ENCODE results near the gene ZCCHC14. TPM values are rescaled to one million over a fixed set of nuclear protein-coding genes. Genes with fewer than 3 reads are reported as not detected.

The ZCCHC14 gene
- total and polyA plus RNA-seq, 2 of the 13 experiments (the other 11 are each of a cell fraction or from before 2014, with no cell fraction given) = 12.4 to 12.5 TPM

GRCh38 chr16:87461466-87461991 lies 31.3 kb downstream of the ZCCHC14 start (continued):
- TF ChIP-seq ZNF292 (CRISPR knock-in tag; IDR thresholded peaks at IDR 0.05; ENCODE audit: borderline replicate concordance, low read depth) (peak; percentile 89; the same call in 1 of the 2 replicates), ZSCAN21 (CRISPR knock-in tag; IDR thresholded peaks at IDR 0.05; ENCODE audit: borderline replicate concordance) (peak; percentile 59; the same call in 1 of the 2 replicates), ZSCAN29 (CRISPR knock-in tag; conservative IDR thresholded peaks at IDR 0.05) (0 out of 2 replicates have a peak, but pooled peaks have one; percentile 31), RCOR2 (CRISPR knock-in tag; IDR thresholded peaks at IDR 0.05) (peak; percentile 79), SALL1 (CRISPR knock-in tag; IDR thresholded peaks at IDR 0.05) (peak; percentile 81), RXRB (CRISPR knock-in tag; IDR thresholded peaks at IDR 0.05; ENCODE audit: borderline replicate concordance) (peak; percentile 66; the same call in 1 of the 2 replicates), RAD21 (CRISPR knock-in tag; IDR thresholded peaks at IDR 0.05) (peak; percentile 92), THRA (CRISPR knock-in tag; IDR thresholded peaks at IDR 0.05; ENCODE audit: borderline replicate concordance) (peak; percentile 78), ETV5 (CRISPR knock-in tag; IDR thresholded peaks at IDR 0.05; ENCODE audit: borderline replicate concordance) (peak; percentile 81; the same call in 1 of the 2 replicates), UBTF (CRISPR knock-in tag; IDR thresholded peaks at IDR 0.05) (peak; percentile 59; the same call in 1 of the 2 replicates), THAP11 (CRISPR knock-in tag; IDR thresholded peaks at IDR 0.05) (peak; percentile 70), MXI1 (IDR thresholded peaks at IDR 0.05; ENCODE audit: borderline replicate concordance, low read depth, low read length) (peak; percentile 88; the same call in 2 of the 3 replicates), NCOA2 (CRISPR knock-in tag; IDR thresholded peaks at IDR 0.05) (peak; percentile 16; the same call in 1 of the 2 replicates), ZNF362 (CRISPR knock-in tag; IDR thresholded peaks at IDR 0.05; ENCODE audit: borderline replicate concordance) (no peak), BORCS8-MEF2B (CRISPR knock-in tag; IDR thresholded peaks at IDR 0.05) (peak; percentile 52; the same call in 1 of the 2 replicates), TFDP1 (CRISPR knock-in tag; IDR thresholded peaks at IDR 0.05; ENCODE audit: borderline replicate concordance) (peak; percentile 9; the same call in 1 of the 2 replicates), DPF2 (CRISPR knock-in tag; IDR thresholded peaks at IDR 0.05; ENCODE audit: borderline replicate concordance, low read depth) (no peak), CBFB (CRISPR knock-in tag; IDR thresholded peaks at IDR 0.05) (peak; percentile 27; the same call in 1 of the 2 replicates), ZNF788 (CRISPR knock-in tag; IDR thresholded peaks at IDR 0.05; ENCODE audit: borderline replicate concordance) (peak; percentile 53; the same call in 1 of the 2 replicates)
- TF ChIP-seq, protein P1, sequence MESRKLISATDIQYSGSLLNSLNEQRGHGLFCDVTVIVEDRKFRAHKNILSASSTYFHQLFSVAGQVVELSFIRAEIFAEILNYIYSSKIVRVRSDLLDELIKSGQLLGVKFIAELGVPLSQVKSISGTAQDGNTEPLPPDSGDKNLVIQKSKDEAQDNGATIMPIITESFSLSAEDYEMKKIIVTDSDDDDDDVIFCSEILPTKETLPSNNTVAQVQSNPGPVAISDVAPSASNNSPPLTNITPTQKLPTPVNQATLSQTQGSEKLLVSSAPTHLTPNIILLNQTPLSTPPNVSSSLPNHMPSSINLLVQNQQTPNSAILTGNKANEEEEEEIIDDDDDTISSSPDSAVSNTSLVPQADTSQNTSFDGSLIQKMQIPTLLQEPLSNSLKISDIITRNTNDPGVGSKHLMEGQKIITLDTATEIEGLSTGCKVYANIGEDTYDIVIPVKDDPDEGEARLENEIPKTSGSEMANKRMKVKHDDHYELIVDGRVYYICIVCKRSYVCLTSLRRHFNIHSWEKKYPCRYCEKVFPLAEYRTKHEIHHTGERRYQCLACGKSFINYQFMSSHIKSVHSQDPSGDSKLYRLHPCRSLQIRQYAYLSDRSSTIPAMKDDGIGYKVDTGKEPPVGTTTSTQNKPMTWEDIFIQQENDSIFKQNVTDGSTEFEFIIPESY (CRISPR knock-in tag; IDR thresholded peaks at IDR 0.05) = peak; percentile 50

Measured in HepG2 (cell line).